GM21717 (cell line): ENCODE measurements around the gene PBRM1.
"Not testable (repeated sequence)": the region's sequence is repeated elsewhere in the genome, so short reads cannot be mapped to it uniquely, and the experiment has no call there.

ENCODE experiments used
- ATAC-seq: cut with Tn5 transposase; IDR thresholded peaks from one replicate; pipeline ENCODE4 v1.9.1; 2021; ENCODE audit warnings: mild to moderate bottlenecking, moderate library complexity; ENCODE audit not compliant: unreplicated experiment

PBRM1 gene

GRCh38 chr3:52704611-52705437 lies 19.1 kb upstream of the PBRM1 start:
- peak; percentile 11 for ATAC-seq

- no peak for ATAC-seq
These were observed 17.6 kb upstream of the PBRM1 start for GRCh38 chr3:52703341-52703740.

DNA sequence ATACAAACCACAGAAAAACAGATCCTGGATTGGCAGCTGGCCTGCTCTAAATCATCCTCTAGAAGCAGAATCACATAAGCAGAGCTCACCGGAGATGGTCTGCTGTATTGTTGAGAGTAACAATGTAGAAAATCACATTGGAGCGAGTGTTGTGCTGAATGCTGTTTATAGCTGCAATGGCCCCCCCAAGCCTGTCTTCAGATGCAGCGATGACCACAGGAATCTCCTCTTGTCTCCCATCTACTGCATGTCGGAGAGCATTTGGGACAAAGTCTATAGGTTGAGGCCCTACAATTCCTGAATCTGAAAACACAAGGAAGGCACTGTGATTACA lies 11.9 kb upstream of the PBRM1 start:
- no peak for ATAC-seq

GRCh38 chr3:52696830-52697631 lies 11.3 kb upstream of the PBRM1 start:
- ATAC-seq: no peak

- no peak for ATAC-seq
These were observed 10.3 kb upstream of the PBRM1 start for GRCh38 chr3:52695798-52696671.

- no peak for ATAC-seq
These were observed 8.9 kb upstream of the PBRM1 start for GRCh38 chr3:52694528-52695189.

DNA sequence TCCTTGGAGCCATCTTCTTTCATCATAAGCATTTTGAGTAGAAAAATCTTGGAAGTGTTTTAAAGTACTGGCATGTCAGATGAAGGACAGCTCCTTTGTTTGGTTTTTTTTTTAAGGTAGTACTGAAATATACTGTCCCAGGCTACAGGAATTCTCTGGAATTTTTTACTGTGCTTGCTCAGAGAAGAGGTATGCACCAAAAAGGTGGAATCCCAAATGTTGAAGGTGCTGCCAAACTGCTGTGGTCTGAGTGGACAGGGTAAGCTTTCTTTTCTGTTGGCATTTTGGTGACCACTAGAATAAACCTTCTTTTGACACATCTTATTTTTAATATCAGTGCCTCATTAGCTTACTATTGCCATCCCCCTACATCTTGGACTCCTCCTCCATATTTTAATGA lies 7.4 kb upstream of the PBRM1 start:
- ATAC-seq: no peak

DNA sequence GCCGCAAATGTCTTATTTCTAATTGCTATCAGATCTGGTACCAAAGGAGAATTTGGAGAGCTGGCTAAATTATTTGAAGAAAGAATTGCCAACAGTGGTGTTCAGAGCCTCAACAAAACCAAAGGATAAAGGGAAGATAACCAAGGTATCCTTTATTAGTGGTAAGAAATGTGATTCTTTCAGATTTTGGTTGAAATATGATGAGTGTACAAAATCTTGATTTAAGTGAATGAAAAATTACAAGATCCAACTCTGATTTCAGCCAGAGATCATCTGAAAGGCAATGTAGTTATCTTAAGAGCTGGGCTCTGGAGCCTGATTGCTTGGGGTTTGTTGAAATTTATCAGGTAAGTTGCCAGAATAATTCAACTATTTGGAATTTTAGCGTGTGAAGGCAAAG lies 4.8 kb upstream of the PBRM1 start:
- no peak for ATAC-seq

DNA sequence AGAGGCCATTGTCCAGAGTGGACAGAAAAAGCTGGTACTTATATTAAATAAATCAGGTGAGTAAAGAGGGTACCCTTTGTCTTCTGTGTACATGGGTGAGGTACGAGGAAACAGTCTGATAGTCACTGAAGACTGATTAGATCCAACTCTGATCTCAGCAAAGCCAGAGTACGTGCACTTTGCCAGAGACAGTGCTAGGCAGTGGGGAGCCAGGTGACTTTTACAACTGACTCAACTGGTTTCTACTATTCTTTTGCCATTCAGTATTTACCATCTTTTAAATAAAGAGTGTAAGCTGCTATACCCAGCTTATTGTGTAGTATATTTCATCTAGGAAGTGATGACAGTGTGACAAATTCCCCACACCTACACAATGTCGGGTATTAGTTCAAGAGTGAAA lies 3.4 kb upstream of the PBRM1 start:
- ATAC-seq: no peak

GRCh38 chr3:52688266-52688665 lies 2.6 kb upstream of the PBRM1 start:
- ATAC-seq: no peak

DNA sequence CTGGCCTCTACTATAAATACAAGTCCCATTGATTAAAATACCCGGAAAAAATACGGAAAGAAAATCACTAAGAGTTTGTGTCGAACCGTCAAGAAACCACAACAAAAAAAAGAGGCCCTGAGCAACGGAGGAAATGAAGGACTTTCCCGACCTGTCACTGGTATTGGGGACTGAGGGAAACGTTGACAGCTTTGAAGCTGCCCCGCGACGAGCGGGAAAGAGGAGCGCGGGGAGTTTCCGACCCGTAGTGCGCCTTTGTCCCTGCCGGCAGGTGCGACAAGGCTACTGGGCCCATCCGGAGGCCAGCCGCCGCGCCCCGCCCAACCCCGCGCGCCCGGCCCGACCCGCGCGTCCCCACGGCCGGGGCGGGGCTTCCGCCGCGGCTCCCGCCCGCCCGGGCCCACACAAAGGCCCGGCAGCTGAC lies 416 bp downstream of the PBRM1 start:
- peak; percentile 61 for ATAC-seq

DNA sequence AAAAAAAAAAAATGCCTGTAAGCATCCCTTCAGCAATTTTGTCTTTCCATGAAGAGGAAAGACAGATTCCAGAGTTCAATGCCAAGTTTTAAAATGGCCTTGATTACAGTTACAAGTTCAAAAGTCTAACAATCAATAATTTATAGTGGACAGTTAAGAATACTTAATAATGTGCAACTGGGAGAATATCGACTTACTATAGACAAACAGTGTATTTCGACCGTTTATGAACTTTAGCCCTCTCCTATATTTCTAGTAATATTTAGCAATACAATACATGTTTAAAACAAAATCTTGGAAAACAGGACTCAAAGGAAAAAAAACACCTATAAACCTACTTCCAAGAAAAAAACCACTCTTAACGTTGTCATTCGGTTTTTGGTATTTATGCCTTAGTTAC lies 1.5 kb downstream of the PBRM1 start:
- ATAC-seq: no peak

- no peak for ATAC-seq
These were observed 2.1 kb downstream of the PBRM1 start for GRCh38 chr3:52683611-52684010.

DNA sequence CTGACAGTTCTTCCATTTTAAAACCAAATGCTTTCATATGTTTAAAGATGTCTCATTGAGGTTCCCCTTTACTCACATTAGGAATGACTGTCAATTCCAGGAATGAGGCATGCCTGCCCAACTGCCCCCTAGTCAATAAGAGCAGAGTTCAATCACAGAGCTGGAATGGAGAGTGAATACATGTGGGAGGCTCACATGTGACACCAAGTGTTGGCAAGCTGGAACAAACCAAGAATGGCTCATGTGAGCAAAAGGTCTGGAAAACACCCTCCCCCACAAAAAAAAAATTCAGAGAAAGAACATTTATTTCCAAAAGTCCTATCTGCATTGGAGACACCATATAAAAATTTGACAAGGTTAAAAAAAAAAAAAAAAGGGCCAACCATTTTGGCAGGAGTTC lies 3.7 kb downstream of the PBRM1 start:
- ATAC-seq: no peak

DNA sequence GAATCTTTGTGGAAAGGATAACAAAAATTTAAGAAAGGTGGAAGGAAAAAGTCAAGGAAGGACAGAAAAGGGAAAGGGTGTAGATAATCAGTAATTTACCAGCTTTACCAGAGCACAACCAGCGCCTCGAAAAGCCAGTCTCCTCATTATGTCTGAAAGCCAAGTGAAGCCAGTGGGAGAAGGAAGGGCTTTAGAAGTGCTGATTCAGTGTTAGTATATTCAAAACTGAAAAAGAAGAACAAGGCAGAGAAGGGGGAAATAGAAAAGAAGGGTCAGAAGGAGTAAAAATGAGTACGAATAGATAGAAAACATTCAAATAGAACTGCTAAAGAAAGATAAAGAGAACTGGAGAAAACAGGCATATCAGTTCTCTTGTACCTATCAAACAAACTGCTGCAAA lies 4.1 kb downstream of the PBRM1 start:
- no peak for ATAC-seq

- no peak for ATAC-seq
These were observed 5.9 kb downstream of the PBRM1 start for GRCh38 chr3:52679811-52680210.

- no peak for ATAC-seq
These were observed 6.5 kb downstream of the PBRM1 start for GRCh38 chr3:52679199-52679538.

GRCh38 chr3:52678265-52679198 lies 7.2 kb downstream of the PBRM1 start:
- ATAC-seq: no peak

DNA sequence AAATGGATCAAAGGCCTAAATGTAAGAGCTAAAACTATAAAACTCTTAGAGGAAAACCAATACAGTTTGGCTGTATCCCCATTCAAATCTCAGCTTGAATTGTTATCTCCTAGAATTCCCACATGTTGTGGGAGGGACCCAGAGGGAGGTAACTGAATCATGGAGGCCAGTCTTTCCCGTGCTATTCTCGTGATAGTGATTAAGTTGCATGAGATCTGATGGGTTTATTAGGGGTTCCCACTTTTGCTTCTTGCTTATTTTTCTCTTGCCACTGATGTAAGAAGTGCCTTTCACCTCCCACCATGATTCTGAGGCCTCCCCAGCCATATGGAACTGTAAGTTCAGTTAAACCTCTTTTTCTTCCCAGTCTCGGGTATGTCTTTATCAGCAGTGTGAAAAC lies 9.5 kb downstream of the PBRM1 start:
- not testable (repeated sequence) for ATAC-seq

DNA sequence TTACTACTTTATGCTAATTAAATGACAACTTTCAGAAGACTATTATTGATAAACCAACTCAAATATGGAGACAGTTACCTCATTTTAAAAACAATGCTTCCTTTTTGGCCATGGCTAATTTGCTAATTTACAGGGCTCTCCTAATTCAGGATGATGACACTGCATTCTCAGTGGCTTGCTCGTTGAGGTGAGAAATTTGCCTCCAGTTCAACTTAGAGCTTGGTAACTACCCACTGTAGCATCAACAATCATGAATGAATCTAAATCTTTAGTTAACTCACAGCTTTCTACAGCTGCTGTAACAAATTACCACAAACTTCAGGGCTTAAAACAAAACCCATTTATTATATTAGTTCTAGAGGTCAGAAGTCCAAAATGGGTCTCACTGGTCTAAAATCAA lies 14.0 kb downstream of the PBRM1 start:
- no peak for ATAC-seq
